PC-3 (cell line): ENCODE results near the gene HP1BP3. TPM values are rescaled to one million over a fixed set of nuclear protein-coding genes. Genes with fewer than 3 reads are reported as not detected.
A peak's percentile ranks its signal among the peaks of the same experiment; 100 is the strongest.

Experiments used
- ATAC-seq: fragments of 200-7000 bp; cut with Tn5 transposase; 2 replicates; pipeline ENCODE4 v1.9.1; 2020; ENCODE audit warnings: mild to moderate bottlenecking, moderate library complexity
- BruUV-seq: library from RNA; stranded (reverse); fragments of 400-500 nt; replicated peaks from 2 replicates; lab custom pipeline; 2021; lab: Mats Ljungman, UMichigan
- CTCF ChIA-PET: fragments of 300-600 bp; sonication (Branson Sonifier 250); formaldehyde crosslinking; loops from one replicate; lab custom pipeline; 2022; ENCODE audit warnings: antibody characterized with exemption; lab: Charles Lee
- POLR2A ChIA-PET: fragments of 300-600 bp; sonication (Branson Sonifier 250); formaldehyde crosslinking; loops from one replicate; lab custom pipeline; 2022; ENCODE audit warnings: antibody characterized with exemption; ENCODE audit not compliant: unreplicated experiment; lab: Charles Lee
- DNase-seq: peaks from one replicate; pipeline ENCODE4 v3.0.0-alpha.2; 2015
- H2AFZ ChIP-seq: fragments of 300-600 bp; sonication (generic); 2 replicates; pipeline ENCODE4 v1.6.0; 2016; ENCODE audit warnings: antibody characterized with exemption, low read length
- H3F3A ChIP-seq: fragments of 300-600 bp; sonication (generic); one replicate; pipeline ENCODE4 v1.6.0; 2017; ENCODE audit warnings: antibody characterized with exemption, low read length, control low read depth, mild to moderate bottlenecking; ENCODE audit not compliant: unreplicated experiment
- H3K27ac ChIP-seq: fragments of 300-600 bp; sonication (generic); 2 replicates; pipeline ENCODE4 v1.5.1; 2016; ENCODE audit warnings: mild to moderate bottlenecking, low read length
- H3K27me3 ChIP-seq: fragments of 300-600 bp; sonication (generic); 2 replicates; pipeline ENCODE4 v1.6.1; 2016; ENCODE audit warnings: low read length, mixed read lengths
- H3K36me3 ChIP-seq: fragments of 300-600 bp; sonication (generic); 2 replicates; pipeline ENCODE4 v1.6.1; 2016; ENCODE audit warnings: low read depth, mixed run types, low read length, mixed read lengths
- H3K4me1 ChIP-seq: fragments of 300-600 bp; sonication (generic); 2 replicates; pipeline ENCODE4 v1.5.1; 2016; ENCODE audit warnings: low read length; ENCODE audit not compliant: insufficient read depth
- H3K4me2 ChIP-seq: fragments of 300-600 bp; sonication (generic); 2 replicates; pipeline ENCODE4 v1.6.0; 2016; ENCODE audit warnings: low read length
- H3K4me3 ChIP-seq: fragments of 300-600 bp; sonication (generic); 2 replicates; pipeline ENCODE4 v1.5.1; 2016; ENCODE audit warnings: mild to moderate bottlenecking, low read length, mixed read lengths
- H3K79me2 ChIP-seq: fragments of 300-600 bp; sonication (generic); 2 replicates; pipeline ENCODE4 v1.6.1; 2017; ENCODE audit warnings: low read length, mixed read lengths
- H3K9ac ChIP-seq: fragments of 300-600 bp; sonication (generic); 2 replicates; pipeline ENCODE4 v1.6.0; 2016; ENCODE audit warnings: mild to moderate bottlenecking, low read length
- H3K9me2 ChIP-seq: fragments of 300-600 bp; sonication (generic); replicated peaks from 2 replicates; pipeline ENCODE4 v1.6.1; 2016; ENCODE audit warnings: mixed run types, low read length, mixed read lengths
- H3K9me3 ChIP-seq: fragments of 300-600 bp; sonication (generic); 2 replicates; pipeline ENCODE4 v1.6.1; 2016; ENCODE audit warnings: low read length, mixed read lengths
- H4K20me1 ChIP-seq: fragments of 300-600 bp; sonication (generic); 2 replicates; pipeline ENCODE4 v1.6.1; 2016; ENCODE audit warnings: low read length, mixed read lengths
- EZH2 ChIP-seq: fragments of 300-600 bp; sonication (generic); IDR thresholded peaks from one replicate; pipeline ENCODE4 v1.6.1; 2017; ENCODE audit warnings: antibody characterized with exemption, mild to moderate bottlenecking, low read length; ENCODE audit not compliant: unreplicated experiment
- EZH2phosphoT487 ChIP-seq: fragments of 300-600 bp; sonication (generic); IDR thresholded peaks from 2 replicates; pipeline ENCODE4 v1.6.1; 2018; ENCODE audit warnings: mild to moderate bottlenecking, antibody characterized with exemption, low read length, borderline replicate concordance
- intact Hi-C: fragments of 100-400 bp; cut with micrococcal nuclease; formaldehyde crosslinking; loops from 2 replicates; pipeline ENCODE4 v1.9.0; 2023
- total RNA-seq: library from RNA; depleted of rRNA; stranded (reverse); fragments of >200 nt; gene quantifications from 2 replicates; pipeline ENCODE4 v1.2.3, GENCODE V29; 2014
- TF ChIP-seq, protein P1 (sequence below): fragments of 300-600 bp; sonication (generic); conservative IDR thresholded peaks from 2 replicates; pipeline ENCODE4 v1.5.1; 2017; ENCODE audit warnings: antibody characterized with exemption, low read depth, mild to moderate bottlenecking, low read length

Gene HP1BP3
- total RNA-seq, 1 experiment from 2014 or later = 243 TPM

DNA sequence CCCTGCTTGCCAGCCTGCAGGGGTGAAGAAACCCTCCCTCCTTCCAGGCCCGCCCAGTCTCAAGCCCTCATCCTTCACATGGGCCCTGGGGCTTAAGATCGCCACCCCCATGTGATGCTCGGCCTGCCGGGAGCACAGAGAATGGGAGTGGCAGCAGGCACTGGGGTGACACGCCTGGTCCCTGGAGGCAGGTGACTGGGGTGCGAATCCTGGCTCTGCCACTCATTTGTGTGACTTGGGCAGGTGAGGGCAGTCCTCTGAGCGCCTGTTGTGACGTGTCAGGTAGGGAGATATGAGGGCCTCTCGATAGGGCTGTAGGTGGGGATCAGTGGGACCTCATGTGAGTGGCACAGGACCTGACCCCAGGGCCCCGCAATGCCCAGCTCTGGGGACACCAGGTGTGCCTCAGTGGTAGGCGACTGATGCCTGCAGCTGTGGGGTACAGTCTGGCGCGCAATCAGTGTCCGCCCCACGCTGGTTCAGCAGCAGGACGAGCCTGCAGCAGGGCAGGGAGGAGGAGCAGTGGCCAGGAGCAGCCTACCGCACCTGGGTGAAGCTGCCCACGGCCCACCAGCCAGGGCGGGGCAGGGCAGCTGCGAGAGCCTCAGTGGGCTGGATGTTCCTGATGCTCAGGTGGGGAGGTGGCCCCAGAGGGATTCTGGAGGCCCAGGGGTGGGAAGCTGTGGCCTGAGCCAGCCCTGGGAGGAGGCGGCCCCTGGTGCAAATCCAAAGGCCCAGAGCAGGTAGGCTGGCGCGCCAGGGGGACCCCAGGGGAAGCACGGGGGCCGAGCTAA is 60.8 kb downstream of the HP1BP3 start:
- Histone ChIP-seq H3K27ac (no peak overlapping the region), H3K9me3 (no peaks in the 10 kb centered on the region), H2AFZ (no peak overlapping the region), H3K4me3 (no peak overlapping the region), H3K4me2 (no peak overlapping the region), H3K79me2 (no peaks in the 10 kb centered on the region), H3K9ac (no peak overlapping the region), H4K20me1 (no peaks in the 10 kb centered on the region), H3K36me3 (no peaks in the 10 kb centered on the region), H3F3A (no peaks in the 10 kb centered on the region), H3K4me1 (peaks cover 4% of the 10 kb centered on the region; the same call in 1 of the 2 replicates), H3K9me2 (no peaks in the 10 kb centered on the region), H3K27me3 (no peaks in the 10 kb centered on the region)
- TF ChIP-seq, protein P1, sequence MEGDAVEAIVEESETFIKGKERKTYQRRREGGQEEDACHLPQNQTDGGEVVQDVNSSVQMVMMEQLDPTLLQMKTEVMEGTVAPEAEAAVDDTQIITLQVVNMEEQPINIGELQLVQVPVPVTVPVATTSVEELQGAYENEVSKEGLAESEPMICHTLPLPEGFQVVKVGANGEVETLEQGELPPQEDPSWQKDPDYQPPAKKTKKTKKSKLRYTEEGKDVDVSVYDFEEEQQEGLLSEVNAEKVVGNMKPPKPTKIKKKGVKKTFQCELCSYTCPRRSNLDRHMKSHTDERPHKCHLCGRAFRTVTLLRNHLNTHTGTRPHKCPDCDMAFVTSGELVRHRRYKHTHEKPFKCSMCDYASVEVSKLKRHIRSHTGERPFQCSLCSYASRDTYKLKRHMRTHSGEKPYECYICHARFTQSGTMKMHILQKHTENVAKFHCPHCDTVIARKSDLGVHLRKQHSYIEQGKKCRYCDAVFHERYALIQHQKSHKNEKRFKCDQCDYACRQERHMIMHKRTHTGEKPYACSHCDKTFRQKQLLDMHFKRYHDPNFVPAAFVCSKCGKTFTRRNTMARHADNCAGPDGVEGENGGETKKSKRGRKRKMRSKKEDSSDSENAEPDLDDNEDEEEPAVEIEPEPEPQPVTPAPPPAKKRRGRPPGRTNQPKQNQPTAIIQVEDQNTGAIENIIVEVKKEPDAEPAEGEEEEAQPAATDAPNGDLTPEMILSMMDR = no peak
- no peak for TF ChIP-seq EZH2phosphoT487
- no peak for TF ChIP-seq EZH2
- DNase-seq (no peak), ATAC-seq (no peak)
- ChIA-PET POLR2A (no interaction called here), CTCF (no interaction called here)
- intact Hi-C loops = no loop called here
- no TSS peak for BruUV-seq

DNA sequence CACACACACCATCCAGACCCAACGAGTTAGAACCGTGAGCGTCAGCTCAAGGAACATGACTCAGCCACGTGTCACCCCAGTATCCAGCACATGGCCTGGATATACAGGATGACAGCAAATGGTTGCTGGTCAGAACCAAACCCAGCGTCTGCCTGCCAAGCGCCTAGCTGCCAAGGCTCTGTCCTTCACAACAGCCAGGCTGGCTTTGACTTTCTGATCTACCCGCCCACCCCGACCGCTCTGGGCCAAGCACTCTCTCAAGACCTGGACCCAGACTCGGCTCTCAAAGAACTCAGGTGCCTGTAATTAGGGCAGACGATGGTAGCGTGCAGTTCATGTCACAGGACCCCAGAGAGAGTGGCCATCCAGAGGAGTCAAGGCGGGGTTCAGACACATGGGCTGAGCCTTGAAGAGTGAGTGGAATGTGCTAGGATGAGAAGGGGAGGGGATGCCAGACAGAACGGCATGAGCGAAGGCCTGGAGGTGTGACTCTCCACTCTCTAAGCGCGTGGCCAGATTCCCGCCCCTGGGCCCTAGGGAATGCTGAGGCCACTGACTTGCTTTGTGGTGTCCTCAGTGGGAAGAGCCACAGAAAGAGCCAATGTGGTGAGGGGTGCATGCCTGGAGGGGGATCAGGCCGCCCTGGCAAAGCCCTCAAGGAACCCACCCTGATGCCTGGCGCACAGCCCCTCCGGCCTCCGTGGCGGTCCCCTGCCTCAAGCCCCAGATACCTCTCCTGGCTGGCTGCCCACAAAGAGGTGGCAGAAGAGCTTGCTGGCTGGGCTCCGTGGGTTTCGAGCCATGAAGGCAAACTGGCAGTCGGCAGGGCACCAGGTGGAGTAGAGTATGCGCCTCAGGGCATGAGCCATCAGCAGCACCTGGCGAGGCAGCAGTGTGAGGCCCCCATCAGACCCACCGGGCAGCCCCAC is 61.7 kb downstream of the HP1BP3 start:
- H3K27ac ChIP-seq = 0 out of 2 replicates have a peak overlapping the region, but pooled peaks have one; percentile 32

More for the DNA sequence above, 61.7 kb downstream of the HP1BP3 start:
- H3K4me2 ChIP-seq = no peak overlapping the region
- intact Hi-C loops = no loop called here
- no peaks in the 10 kb centered on the region for H4K20me1 ChIP-seq
- no peaks in the 10 kb centered on the region for H3K36me3 ChIP-seq
- ChIA-PET CTCF (no interaction called here), POLR2A (no interaction called here)
- no peak overlapping the region for H3K9ac ChIP-seq
- no peak overlapping the region for H3K4me3 ChIP-seq
- no peaks in the 10 kb centered on the region for H3K27me3 ChIP-seq
- peaks cover 2% of the 10 kb centered on the region; the same call in 1 of the 2 replicates for H3K4me1 ChIP-seq
- TF ChIP-seq EZH2 = no peak
- TF ChIP-seq, protein P1 = no peak
- TF ChIP-seq EZH2phosphoT487 = no peak
- no peaks in the 10 kb centered on the region for H3K9me3 ChIP-seq
- no TSS peak for BruUV-seq
- no peak overlapping the region for H2AFZ ChIP-seq
- peak; percentile 66 for ATAC-seq
- no peaks in the 10 kb centered on the region for H3K9me2 ChIP-seq
- H3F3A ChIP-seq = no peaks in the 10 kb centered on the region
- H3K79me2 ChIP-seq = no peaks in the 10 kb centered on the region
- peak; percentile 58 for DNase-seq
